Gastroesophageal sphincter (tissue), 3 donors: ENCODE data around the gene ZNF346.

Source experiments
- CTCF ChIP-seq, 4 experiments: fragments of 200-600 bp in 2 of 4; fragments of 450-650 bp in 2 of 4; sonication (generic) in 1 of 4; IDR thresholded peaks; one replicate each; pipeline ENCODE4 v1.5.1; 2017 to 2019; ENCODE audit warnings: antibody characterized with exemption in 4 of 4, mild to moderate bottlenecking in 2 of 4, moderate library complexity in 2 of 4
- EP300 ChIP-seq: sonication (generic); formaldehyde crosslinking; IDR thresholded peaks from one replicate; pipeline ENCODE4 v1.6.1; 2017; ENCODE audit warnings: antibody characterized with exemption, mild to moderate bottlenecking
- POLR2A ChIP-seq, 2 donors: fragments of 450-650 bp; IDR thresholded peaks; one replicate each; pipeline ENCODE4 v1.6.1; 2017; ENCODE audit warnings: antibody characterized with exemption in 2 of 2, mild to moderate bottlenecking in 2 of 2, moderate library complexity in 1 of 2
- POLR2AphosphoS5 ChIP-seq: sonication (generic); formaldehyde crosslinking; IDR thresholded peaks from one replicate; pipeline ENCODE4 v1.6.1; 2017; ENCODE audit warnings: antibody characterized with exemption

DNA sequence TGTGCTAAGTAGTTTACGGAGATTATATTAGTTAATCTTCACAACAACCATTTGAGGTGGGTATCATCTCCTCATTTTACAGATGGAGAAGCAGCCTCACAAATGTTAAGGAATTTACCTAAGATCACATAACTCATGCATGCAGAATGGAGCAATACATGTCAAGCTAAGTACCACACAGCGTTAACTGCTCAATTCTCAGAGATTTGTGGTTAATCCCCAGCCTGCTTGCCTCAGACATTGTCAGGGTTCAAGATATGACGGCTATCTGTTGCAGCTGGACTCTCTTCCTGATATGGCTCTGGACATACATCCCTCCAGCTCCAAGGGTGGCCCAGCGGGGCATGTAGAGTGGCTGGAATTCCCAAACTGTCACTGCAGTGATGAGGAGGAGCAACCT, 7.3 kb upstream of the ZNF346 start:
- TF ChIP-seq CTCF (IDR thresholded peaks at IDR 0.05) (no peak), EP300 (no peak), POLR2A (IDR thresholded peaks at IDR 0.05) (no peak), POLR2AphosphoS5 (no peak)
